MCF 10A (cell line): ENCODE data around the gene LMTK2. TPM values are rescaled to one million over a fixed set of nuclear protein-coding genes. Genes with fewer than 3 reads are reported as not detected.

Experiments used
- BruUV-seq: library from RNA; stranded (reverse); fragments of 400-500 nt; replicated peaks from 2 replicates; lab custom pipeline; 2021; lab: Mats Ljungman, UMichigan
- CTCF ChIA-PET: fragments of 300-600 bp; sonication (Branson Sonifier 250); formaldehyde crosslinking; extraction: SDS; loops from one replicate; lab custom pipeline; 2021; ENCODE audit warnings: antibody characterized with exemption, inconsistent platforms; lab: Yijun Ruan, JAX
- POLR2A ChIA-PET: fragments of 300-600, 350-650 bp; sonication (Branson Sonifier 250); formaldehyde crosslinking; extraction: SDS; loops from one replicate; lab custom pipeline; 2020; ENCODE audit warnings: antibody characterized with exemption, inconsistent platforms; lab: Yijun Ruan, JAX
- DNase-seq: peaks from one replicate; pipeline ENCODE4 v3.0.0-alpha.2; 2018; ENCODE audit not compliant: unreplicated experiment
- H3K27ac Mint-ChIP-seq: one replicate; pipeline ENCODE4 v1.8.0; 2022; ENCODE audit warnings: mild to moderate bottlenecking, low read depth, mixed read lengths; ENCODE audit not compliant: unreplicated experiment
- H3K27me3 Mint-ChIP-seq: one replicate; pipeline ENCODE4 v1.8.0; 2022; ENCODE audit warnings: mixed read lengths; ENCODE audit not compliant: insufficient read depth, unreplicated experiment
- H3K36me3 Mint-ChIP-seq: one replicate; pipeline ENCODE4 v1.8.0; 2022; ENCODE audit warnings: mild to moderate bottlenecking, moderate library complexity, mixed read lengths; ENCODE audit not compliant: insufficient read depth, unreplicated experiment
- H3K4me1 Mint-ChIP-seq: one replicate; pipeline ENCODE4 v1.8.0; 2022; ENCODE audit warnings: mixed read lengths; ENCODE audit not compliant: insufficient read depth, unreplicated experiment
- H3K4me3 Mint-ChIP-seq: one replicate; pipeline ENCODE4 v1.8.0; 2022; ENCODE audit warnings: mild to moderate bottlenecking, moderate library complexity, mixed read lengths; ENCODE audit not compliant: unreplicated experiment
- H3K9me3 Mint-ChIP-seq: one replicate; pipeline ENCODE4 v1.8.0; 2022; ENCODE audit warnings: mixed read lengths; ENCODE audit not compliant: unreplicated experiment
- CTCF ChIP-seq: fragments of 200-600 bp; IDR thresholded peaks from one replicate; pipeline ENCODE4 v1.8.0; 2022; ENCODE audit warnings: antibody characterized with exemption, mild to moderate bottlenecking; ENCODE audit not compliant: unreplicated experiment
- intact Hi-C: fragments of 100-400 bp; cut with micrococcal nuclease; formaldehyde crosslinking; loops from 2 replicates; pipeline ENCODE4 v1.14.1; 2022
- total RNA-seq: library from RNA; stranded (reverse); gene quantifications from 2 replicates; pipeline ENCODE4 v1.2.3, GENCODE V29; 2022

Gene LMTK2
- total RNA-seq, 1 experiment from 2014 or later = 16.8 TPM

GRCh38 chr7:98135984-98136383, 29.3 kb downstream of the LMTK2 start:
- no TSS peak for BruUV-seq
- POLR2A ChIA-PET = no interaction called here
- no peak overlapping the region for H3K4me3 Mint-ChIP-seq
- no peak for DNase-seq
- H3K4me1 Mint-ChIP-seq = peaks cover 32% of the 10 kb centered on the region
- H3K36me3 Mint-ChIP-seq = peaks cover 19% of the 10 kb centered on the region
- intact Hi-C loops = no loop called here
- CTCF ChIA-PET = interaction anchor here (1.0 to 3.3 kb wide), 6 partner anchors 17 to 114 kb away, joined by 3 to 21 read pairs (median 9); no protein-coding TSS in a partner anchor
- TF ChIP-seq CTCF = no peak
- no peaks in the 10 kb centered on the region for H3K9me3 Mint-ChIP-seq
- H3K27ac Mint-ChIP-seq = no peak overlapping the region
- H3K27me3 Mint-ChIP-seq = no peaks in the 10 kb centered on the region

GRCh38 chr7:98136423-98136822, 29.8 kb downstream of the LMTK2 start:
- DNase-seq = no peak
- no peaks in the 10 kb centered on the region for H3K27me3 Mint-ChIP-seq
- H3K9me3 Mint-ChIP-seq = no peaks in the 10 kb centered on the region
- no peak overlapping the region for H3K27ac Mint-ChIP-seq
- peaks cover 20% of the 10 kb centered on the region for H3K36me3 Mint-ChIP-seq
- intact Hi-C loops = no loop called here
- H3K4me1 Mint-ChIP-seq = peaks cover 28% of the 10 kb centered on the region
- ChIA-PET POLR2A (no interaction called here), CTCF (interaction anchor here (0.7 to 3.3 kb wide), 8 partner anchors 17 to 1278 kb away, joined by 3 to 21 read pairs (median 6); no protein-coding TSS in a partner anchor)
- no peak overlapping the region for H3K4me3 Mint-ChIP-seq
- BruUV-seq = no TSS peak
- no peak for TF ChIP-seq CTCF

- H3K27me3 Mint-ChIP-seq = no peaks in the 10 kb centered on the region
- H3K9me3 Mint-ChIP-seq = no peaks in the 10 kb centered on the region
- peaks cover 29% of the 10 kb centered on the region for H3K36me3 Mint-ChIP-seq
- H3K4me3 Mint-ChIP-seq = no peak overlapping the region
- DNase-seq = no peak
- CTCF ChIA-PET = interaction anchor here (0.7 to 2.0 kb wide), 4 partner anchors 17 to 1279 kb away, joined by 3 to 9 read pairs (median 4); no protein-coding TSS in a partner anchor
- no TSS peak for BruUV-seq
- POLR2A ChIA-PET = no interaction called here
- no peak for TF ChIP-seq CTCF
- peak overlapping the region; percentile 87 for H3K27ac Mint-ChIP-seq
- peaks cover 21% of the 10 kb centered on the region for H3K4me1 Mint-ChIP-seq
- intact Hi-C loops = no loop called here
Observed at GRCh38 chr7:98137134-98137825, 30.6 kb downstream of the LMTK2 start.

- H3K9me3 Mint-ChIP-seq = no peaks in the 10 kb centered on the region
- BruUV-seq = no TSS peak
- TF ChIP-seq CTCF = no peak
- DNase-seq = no peak
- H3K4me3 Mint-ChIP-seq = no peak overlapping the region
- H3K36me3 Mint-ChIP-seq = peaks cover 34% of the 10 kb centered on the region
- peak overlapping the region; percentile 87 for H3K27ac Mint-ChIP-seq
- ChIA-PET CTCF (interaction anchor here (0.7 kb wide), 1 partner anchor 18 kb away, joined by 3 read pairs; no protein-coding TSS in a partner anchor), POLR2A (no interaction called here)
- intact Hi-C loops = no loop called here
- H3K27me3 Mint-ChIP-seq = no peaks in the 10 kb centered on the region
- peaks cover 21% of the 10 kb centered on the region for H3K4me1 Mint-ChIP-seq
Observed at GRCh38 chr7:98137826-98138151, 31.1 kb downstream of the LMTK2 start.
